ENCODE results near the gene DNAJC13.

DNA sequence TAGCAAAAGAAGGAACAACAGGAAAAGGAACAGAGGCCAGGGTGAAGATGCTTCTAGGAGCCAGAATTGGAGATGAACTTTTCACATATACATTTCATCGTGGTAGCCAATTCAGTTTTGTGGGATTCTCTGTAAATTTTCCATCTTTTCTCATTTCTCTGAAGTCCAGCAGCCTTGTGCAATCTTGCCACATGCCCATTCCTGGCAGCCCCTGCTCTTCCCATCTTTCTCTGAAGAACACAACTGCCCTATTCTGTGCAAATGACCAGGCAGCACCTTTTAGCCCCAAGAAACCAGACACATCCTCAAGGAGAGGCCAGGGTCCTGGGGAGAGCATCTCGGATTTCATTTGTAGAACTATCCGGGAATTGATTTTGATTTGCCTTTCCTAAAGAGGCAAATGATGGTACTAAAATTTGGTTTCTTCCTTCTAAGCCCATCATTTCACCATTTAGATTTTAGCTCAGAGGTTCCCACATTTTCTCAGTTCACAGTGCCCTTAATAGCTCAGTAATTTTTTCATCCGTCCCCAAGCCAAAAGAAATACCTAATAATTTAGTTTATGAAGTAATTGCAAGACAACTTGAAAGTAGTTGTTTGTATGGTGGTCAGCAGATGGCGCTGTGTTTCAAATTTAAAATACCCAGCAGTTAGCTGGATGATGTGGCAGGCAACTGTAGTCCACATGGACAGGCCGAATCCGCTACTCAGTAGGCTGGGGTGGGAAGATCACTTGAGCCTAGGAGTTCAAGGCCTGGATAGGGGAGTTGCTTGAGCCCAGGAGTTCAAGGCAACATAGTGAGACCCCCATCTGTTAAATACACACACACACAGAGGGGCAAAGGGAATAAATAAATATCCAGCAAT is 118.5 kb downstream of the DNAJC13 start:
- TF ChIP-seq, protein P1, sequence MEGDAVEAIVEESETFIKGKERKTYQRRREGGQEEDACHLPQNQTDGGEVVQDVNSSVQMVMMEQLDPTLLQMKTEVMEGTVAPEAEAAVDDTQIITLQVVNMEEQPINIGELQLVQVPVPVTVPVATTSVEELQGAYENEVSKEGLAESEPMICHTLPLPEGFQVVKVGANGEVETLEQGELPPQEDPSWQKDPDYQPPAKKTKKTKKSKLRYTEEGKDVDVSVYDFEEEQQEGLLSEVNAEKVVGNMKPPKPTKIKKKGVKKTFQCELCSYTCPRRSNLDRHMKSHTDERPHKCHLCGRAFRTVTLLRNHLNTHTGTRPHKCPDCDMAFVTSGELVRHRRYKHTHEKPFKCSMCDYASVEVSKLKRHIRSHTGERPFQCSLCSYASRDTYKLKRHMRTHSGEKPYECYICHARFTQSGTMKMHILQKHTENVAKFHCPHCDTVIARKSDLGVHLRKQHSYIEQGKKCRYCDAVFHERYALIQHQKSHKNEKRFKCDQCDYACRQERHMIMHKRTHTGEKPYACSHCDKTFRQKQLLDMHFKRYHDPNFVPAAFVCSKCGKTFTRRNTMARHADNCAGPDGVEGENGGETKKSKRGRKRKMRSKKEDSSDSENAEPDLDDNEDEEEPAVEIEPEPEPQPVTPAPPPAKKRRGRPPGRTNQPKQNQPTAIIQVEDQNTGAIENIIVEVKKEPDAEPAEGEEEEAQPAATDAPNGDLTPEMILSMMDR (conservative IDR thresholded peaks at IDR 0.05; ENCODE audit: low read length), result peak; percentile 91
- TF ChIP-seq EZH2phosphoT487 (IDR thresholded peaks at IDR 0.05; ENCODE audit: borderline replicate concordance, low read depth, low read length), result no peak

Measured in OCI-LY7 (cell line).